HFFc6 (cell line): ENCODE data around the gene NUDT3. TPM values are rescaled to one million over a fixed set of nuclear protein-coding genes. Genes with fewer than 3 reads are reported as not detected.
A peak's percentile ranks its signal among the peaks of the same experiment; 100 is the strongest.
"Not testable (repeated sequence)": the region's sequence is repeated elsewhere in the genome, so short reads cannot be mapped to it uniquely, and the experiment has no call there.

ENCODE experiments used
- DNase-seq: peaks from one replicate; pipeline ENCODE4 v3.0.0-alpha.2; 2018
- H3K27ac Mint-ChIP-seq: 2 replicates; pipeline ENCODE4 v1.8.0; 2020; ENCODE audit warnings: mild to moderate bottlenecking, mixed read lengths
- H3K27me3 Mint-ChIP-seq: 2 replicates; pipeline ENCODE4 v1.8.0; 2021; ENCODE audit warnings: mild to moderate bottlenecking, moderate library complexity, mixed read lengths; ENCODE audit not compliant: insufficient read depth
- H3K36me3 Mint-ChIP-seq: 2 replicates; pipeline ENCODE4 v1.8.0; 2021; ENCODE audit warnings: low read depth, mixed read lengths
- H3K4me1 Mint-ChIP-seq: 2 replicates; pipeline ENCODE4 v1.8.0; 2020; ENCODE audit warnings: low read depth, mixed read lengths
- H3K4me3 Mint-ChIP-seq: 2 replicates; pipeline ENCODE4 v1.8.0; 2020; ENCODE audit warnings: mild to moderate bottlenecking, moderate library complexity, mixed read lengths
- H3K9me3 Mint-ChIP-seq: 2 replicates; pipeline ENCODE4 v1.8.0; 2020; ENCODE audit warnings: mild to moderate bottlenecking, mixed read lengths
- total RNA-seq, 6 experiments: library from RNA; stranded (reverse); fragmentation: NEBNext Ultra II Directional; extraction: Animal tissue kit (Norgen Biotek cat#: 25700); gene quantifications; 2 replicates in 1 of 6; 3 replicates in 5 of 6; pipeline ENCODE4 v1.2.3, GENCODE V29; 2021
- TF ChIP-seq, protein P1 (sequence below): fragments of 200-600 bp; sonication (generic); IDR thresholded peaks from 2 replicates; pipeline ENCODE4 v1.5.0; 2021; ENCODE audit warnings: antibody characterized with exemption, mild to moderate bottlenecking

Gene NUDT3
- total RNA-seq, 6 experiments from 2014 or later = 11.3 to 18.9 (median 16.6) TPM

DNA sequence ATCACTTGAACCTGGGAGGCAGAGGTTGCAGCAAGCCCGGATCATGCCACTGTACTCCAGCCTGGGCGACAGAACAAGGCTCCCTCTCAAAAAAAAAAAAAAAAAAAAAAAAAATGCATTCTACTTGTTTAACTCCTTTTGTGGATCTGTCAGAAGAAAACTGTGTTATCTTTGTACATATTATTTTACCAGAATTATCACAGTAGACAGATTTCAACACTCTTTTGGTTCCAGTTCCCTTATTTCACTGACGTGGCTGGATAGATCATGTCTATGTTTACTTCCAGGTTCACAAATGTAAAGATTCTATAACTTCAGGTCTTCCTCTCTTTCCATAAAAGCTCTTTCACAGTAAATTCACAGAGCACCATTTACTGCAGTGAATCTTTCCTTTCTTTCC, 18.4 kb downstream of the NUDT3 start:
- H3K4me1 Mint-ChIP-seq = peaks cover 13% of the 10 kb centered on the region
- TF ChIP-seq, protein P1, sequence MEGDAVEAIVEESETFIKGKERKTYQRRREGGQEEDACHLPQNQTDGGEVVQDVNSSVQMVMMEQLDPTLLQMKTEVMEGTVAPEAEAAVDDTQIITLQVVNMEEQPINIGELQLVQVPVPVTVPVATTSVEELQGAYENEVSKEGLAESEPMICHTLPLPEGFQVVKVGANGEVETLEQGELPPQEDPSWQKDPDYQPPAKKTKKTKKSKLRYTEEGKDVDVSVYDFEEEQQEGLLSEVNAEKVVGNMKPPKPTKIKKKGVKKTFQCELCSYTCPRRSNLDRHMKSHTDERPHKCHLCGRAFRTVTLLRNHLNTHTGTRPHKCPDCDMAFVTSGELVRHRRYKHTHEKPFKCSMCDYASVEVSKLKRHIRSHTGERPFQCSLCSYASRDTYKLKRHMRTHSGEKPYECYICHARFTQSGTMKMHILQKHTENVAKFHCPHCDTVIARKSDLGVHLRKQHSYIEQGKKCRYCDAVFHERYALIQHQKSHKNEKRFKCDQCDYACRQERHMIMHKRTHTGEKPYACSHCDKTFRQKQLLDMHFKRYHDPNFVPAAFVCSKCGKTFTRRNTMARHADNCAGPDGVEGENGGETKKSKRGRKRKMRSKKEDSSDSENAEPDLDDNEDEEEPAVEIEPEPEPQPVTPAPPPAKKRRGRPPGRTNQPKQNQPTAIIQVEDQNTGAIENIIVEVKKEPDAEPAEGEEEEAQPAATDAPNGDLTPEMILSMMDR = no peak
- H3K27me3 Mint-ChIP-seq = no peaks in the 10 kb centered on the region; the same call in 1 of the 2 replicates
- no peak overlapping the region for H3K27ac Mint-ChIP-seq
- H3K4me3 Mint-ChIP-seq = no peak overlapping the region
- no peaks in the 10 kb centered on the region for H3K9me3 Mint-ChIP-seq
- no peak for DNase-seq
- no peaks in the 10 kb centered on the region for H3K36me3 Mint-ChIP-seq

DNA sequence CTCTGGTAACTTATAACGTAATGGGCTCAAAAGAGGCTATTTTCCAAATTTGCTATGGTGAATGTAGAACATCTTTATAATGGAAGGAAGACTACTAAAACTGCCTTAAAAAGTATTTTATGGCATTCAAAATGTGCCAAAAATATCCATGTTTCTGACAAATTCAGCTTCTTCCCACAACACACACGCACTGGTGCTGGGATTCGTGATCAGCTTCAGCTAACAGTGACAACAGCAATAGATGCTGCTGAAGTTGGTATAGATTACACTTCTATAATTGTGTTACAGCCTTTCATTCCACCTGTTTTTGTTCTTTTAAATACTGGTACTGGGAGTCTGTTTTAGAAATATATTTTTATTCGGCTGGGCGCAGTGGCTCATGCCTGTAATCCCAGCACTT, 19.0 kb downstream of the NUDT3 start:
- Mint-ChIP-seq H3K36me3 (no peaks in the 10 kb centered on the region), H3K4me1 (peaks cover 8% of the 10 kb centered on the region), H3K27ac (no peak overlapping the region), H3K27me3 (no peaks in the 10 kb centered on the region; the same call in 1 of the 2 replicates), H3K9me3 (no peaks in the 10 kb centered on the region), H3K4me3 (no peak overlapping the region)
- DNase-seq = no peak
- TF ChIP-seq, protein P1 = no peak

DNA sequence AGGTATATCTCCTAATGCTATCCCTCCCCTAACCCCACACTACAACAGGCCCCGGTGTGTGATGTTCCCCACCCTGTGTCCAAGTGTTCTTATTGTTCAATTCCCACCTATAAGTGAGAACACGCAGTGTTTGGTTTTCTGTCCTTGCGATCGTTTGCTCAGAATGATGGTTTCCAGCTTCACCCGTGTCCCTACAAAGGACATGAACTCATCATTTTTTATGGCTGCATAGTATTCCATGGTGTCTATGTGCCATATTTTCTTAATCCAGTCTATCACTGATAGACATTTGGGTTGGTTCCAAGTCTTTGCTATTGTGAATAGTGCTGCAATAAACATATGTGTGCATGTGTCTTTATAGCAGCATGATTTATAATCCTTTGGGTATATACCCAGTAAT, 20.6 kb downstream of the NUDT3 start:
- not testable (repeated sequence) for H3K27me3 Mint-ChIP-seq, DNase-seq, H3K4me1 Mint-ChIP-seq, H3K9me3 Mint-ChIP-seq, H3K36me3 Mint-ChIP-seq, H3K4me3 Mint-ChIP-seq, H3K27ac Mint-ChIP-seq

DNA sequence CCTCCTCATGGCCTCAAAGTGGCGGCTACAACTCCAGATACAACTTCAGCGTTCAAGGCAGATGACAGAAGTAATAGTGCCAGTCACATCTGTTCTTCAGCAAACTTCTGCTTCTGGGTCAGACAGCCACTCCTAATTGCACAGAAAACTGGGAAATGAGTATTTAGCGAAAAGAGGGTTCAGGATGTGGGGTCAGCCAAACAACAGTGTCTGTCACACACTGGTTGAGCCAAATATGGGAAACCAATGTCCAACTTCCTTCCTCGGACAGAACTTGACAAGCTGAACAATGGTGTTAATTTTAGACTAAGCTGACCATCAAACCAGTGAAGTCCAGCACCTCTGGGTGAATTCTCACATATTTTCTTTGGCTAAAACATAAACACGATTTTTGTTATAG, 22.1 kb downstream of the NUDT3 start:
- Mint-ChIP-seq H3K27me3 (no peaks in the 10 kb centered on the region; the same call in 1 of the 2 replicates), H3K9me3 (no peaks in the 10 kb centered on the region), H3K4me3 (no peak overlapping the region), H3K4me1 (peaks cover 12% of the 10 kb centered on the region), H3K27ac (no peak overlapping the region), H3K36me3 (no peaks in the 10 kb centered on the region)
- DNase-seq = no peak
- TF ChIP-seq, protein P1 = no peak

DNA sequence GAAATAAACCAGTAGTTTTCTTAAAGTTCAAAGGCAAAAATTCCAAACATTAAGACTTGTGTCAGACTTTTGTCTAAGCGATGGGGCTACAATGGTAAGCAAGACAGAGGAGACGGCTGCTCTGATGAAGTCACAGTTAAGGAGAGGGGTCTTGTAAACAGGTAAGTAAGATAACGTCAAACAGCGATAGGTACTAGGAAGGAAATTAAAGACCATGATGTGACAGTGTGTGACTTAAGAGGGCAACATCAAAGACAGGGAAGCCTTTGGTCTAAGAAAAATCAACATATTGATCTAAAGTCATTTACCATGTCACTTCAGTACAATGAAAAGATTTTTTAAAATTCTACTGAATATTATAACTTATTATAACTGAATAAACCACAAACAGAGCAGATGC, 23.1 kb downstream of the NUDT3 start:
- DNase-seq = no peak
- Mint-ChIP-seq H3K4me1 (peaks cover 13% of the 10 kb centered on the region), H3K36me3 (no peaks in the 10 kb centered on the region), H3K27me3 (no peaks in the 10 kb centered on the region; the same call in 1 of the 2 replicates), H3K4me3 (no peak overlapping the region), H3K27ac (no peak overlapping the region), H3K9me3 (no peaks in the 10 kb centered on the region)
- TF ChIP-seq, protein P1 = no peak

DNA sequence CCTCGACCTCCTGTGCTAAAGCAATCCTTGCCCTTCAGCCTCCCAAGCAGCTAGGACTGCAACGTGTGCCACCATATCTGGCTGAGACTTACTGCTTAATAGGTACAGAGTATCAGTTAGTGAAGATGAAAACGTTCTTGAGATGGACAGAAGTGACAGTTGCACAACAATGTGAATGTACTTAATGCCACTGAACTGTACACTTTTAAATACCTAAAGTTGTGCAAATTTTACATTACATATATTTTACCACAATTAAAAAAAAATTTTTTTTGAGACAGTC, 25.9 kb downstream of the NUDT3 start:
- peak overlapping the region; percentile 71 for H3K4me3 Mint-ChIP-seq
- H3K27ac Mint-ChIP-seq = peak overlapping the region; percentile 85
- H3K36me3 Mint-ChIP-seq = no peaks in the 10 kb centered on the region
- DNase-seq = no peak
- TF ChIP-seq, protein P1 = no peak
- H3K4me1 Mint-ChIP-seq = peaks cover 26% of the 10 kb centered on the region
- no peaks in the 10 kb centered on the region for H3K9me3 Mint-ChIP-seq
- H3K27me3 Mint-ChIP-seq = no peaks in the 10 kb centered on the region; the same call in 1 of the 2 replicates

DNA sequence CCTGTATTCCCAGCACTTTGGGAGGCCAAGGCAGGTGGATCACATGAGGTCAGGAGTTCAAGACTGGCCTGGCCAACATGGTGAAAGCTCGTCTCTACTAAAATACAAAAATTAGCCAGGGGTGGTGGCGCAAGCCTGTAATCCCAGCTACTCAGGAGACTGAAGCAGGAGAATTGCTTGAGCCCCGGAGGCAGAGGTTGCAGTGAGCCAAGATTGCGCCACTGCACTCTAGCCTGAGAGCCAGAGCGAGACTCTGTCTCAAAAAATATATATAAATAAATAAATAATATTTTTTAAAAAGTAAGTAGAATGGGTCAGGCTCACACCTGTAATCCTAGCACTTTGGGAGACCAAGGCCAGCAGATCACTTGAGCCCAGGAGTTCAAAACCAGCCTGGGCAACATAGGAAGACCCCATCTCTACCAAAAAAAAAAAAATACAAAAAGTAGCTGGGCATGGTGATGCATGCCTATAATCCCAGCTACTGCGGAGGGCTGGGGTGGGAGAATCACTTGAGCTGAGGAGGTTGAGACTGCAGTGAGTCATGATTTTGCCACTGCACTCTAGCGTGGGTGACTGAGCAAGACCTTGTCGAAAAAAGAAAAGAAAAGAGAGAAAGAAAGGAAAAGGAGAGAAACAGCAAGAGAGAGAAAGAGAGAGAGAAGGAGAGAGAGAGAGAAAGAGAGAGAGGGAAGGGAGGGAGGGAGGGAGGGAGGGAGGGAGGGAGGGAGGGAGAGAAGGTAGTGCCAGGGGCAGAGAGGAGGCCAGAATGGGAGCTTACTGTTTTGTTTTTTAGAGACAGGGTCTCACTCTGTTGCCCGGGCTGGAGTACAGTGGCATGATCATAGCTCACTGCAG, 26.5 kb downstream of the NUDT3 start:
- H3K9me3 Mint-ChIP-seq = not testable (repeated sequence)
- H3K27ac Mint-ChIP-seq = peak overlapping the region; percentile 85

DNA sequence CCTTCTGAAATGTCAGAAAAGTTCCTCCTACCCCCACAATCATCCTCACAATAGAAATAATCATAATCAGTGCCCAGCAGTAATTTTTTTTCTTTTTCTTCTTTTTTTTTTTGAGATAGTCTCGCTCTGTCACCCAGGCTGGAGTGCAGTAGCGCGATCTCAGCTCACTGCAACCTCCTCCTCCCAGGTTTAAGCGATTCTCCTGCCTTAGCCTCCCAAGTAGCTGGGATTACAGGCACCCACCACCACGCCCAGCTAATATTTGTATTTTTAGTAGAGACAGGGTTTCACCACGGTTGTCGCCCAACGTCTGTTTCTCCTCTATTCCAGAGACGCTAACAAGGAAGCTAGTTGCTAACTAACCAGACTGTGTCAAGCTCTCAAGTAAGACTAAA, 28.8 kb downstream of the NUDT3 start:
- not testable (repeated sequence) for H3K27ac Mint-ChIP-seq, H3K9me3 Mint-ChIP-seq

More for the DNA sequence above, 26.5 kb downstream of the NUDT3 start:
- not testable (repeated sequence) for H3K36me3 Mint-ChIP-seq, H3K27me3 Mint-ChIP-seq
- H3K4me1 Mint-ChIP-seq = peaks cover 31% of the 10 kb centered on the region
- DNase-seq = peak; percentile 59
- peak overlapping the region; percentile 71 for H3K4me3 Mint-ChIP-seq

More for the DNA sequence above, 28.8 kb downstream of the NUDT3 start:
- H3K27me3 Mint-ChIP-seq, H3K36me3 Mint-ChIP-seq, H3K4me3 Mint-ChIP-seq, DNase-seq: not testable (repeated sequence)
- peaks cover 55% of the 10 kb centered on the region for H3K4me1 Mint-ChIP-seq
